ENCODE data around the gene ECHS1.

Gene ECHS1

GRCh38 chr10:133318494-133319127, 54.5 kb downstream of the ECHS1 start:
- no peak for FAIRE-seq

GRCh38 chr10:133316732-133317131, 56.4 kb downstream of the ECHS1 start:
- FAIRE-seq: no peak

GRCh38 chr10:133316266-133316665, 56.9 kb downstream of the ECHS1 start:
- FAIRE-seq: no peak

- no peak for FAIRE-seq
Measured at GRCh38 chr10:133315847-133316246, 57.3 kb downstream of the ECHS1 start.

- no peak for FAIRE-seq
Measured at GRCh38 chr10:133314911-133315310, 58.2 kb downstream of the ECHS1 start.

- FAIRE-seq: no peak
Measured at GRCh38 chr10:133313192-133313591, 60.0 kb downstream of the ECHS1 start.

GRCh38 chr10:133312769-133313145, 60.4 kb downstream of the ECHS1 start:
- FAIRE-seq: no peak
